ENCODE results near the gene MAF. TPM values are rescaled to one million over a fixed set of nuclear protein-coding genes. Genes with fewer than 3 reads are reported as not detected.

MAF gene
- total RNA-seq, 1 experiment from 2014 or later = 4.9 TPM

DNA sequence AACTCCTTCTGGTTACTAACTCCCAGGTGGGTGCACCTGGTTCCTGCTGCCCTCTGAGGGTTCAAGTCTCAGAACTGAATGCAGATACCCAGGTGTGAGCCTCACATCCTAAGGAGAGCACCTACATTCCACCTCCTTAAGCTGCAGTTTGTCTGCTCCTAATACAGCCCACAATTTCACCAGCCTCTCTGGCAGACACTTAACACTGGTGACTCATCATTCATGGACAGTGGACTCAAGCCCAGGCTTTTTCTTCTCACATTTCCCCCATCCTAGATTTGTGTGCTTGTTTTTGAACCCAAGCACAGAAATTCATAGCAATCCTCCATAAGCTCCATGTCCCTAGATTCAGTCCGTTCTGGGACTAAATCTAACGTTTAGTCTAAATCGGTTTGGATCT, 7.0 kb upstream of the MAF start:
- H4K5ac ChIP-seq (ENCODE audit: insufficient read length, low read depth, low read length) = no peak overlapping the region
- H3K9me3 ChIP-seq (ENCODE audit: control insufficient read depth, low read depth, low read length) = no peaks in the 10 kb centered on the region
- H2BK5ac ChIP-seq (ENCODE audit: insufficient read length, low read length) = no peak overlapping the region
- H2BK120ac ChIP-seq (ENCODE audit: low read depth, low read length, poor library complexity, severe bottlenecking) = no peak overlapping the region
- no peak overlapping the region for H3K18ac ChIP-seq (ENCODE audit: insufficient read length, low read depth, low read length)
- no peak overlapping the region for H3K4me3 Mint-ChIP-seq
- H3K9ac ChIP-seq (ENCODE audit: extremely low read depth, insufficient read length, low read length) = no peak overlapping the region
- no peaks in the 10 kb centered on the region for H3K36me3 Mint-ChIP-seq (ENCODE audit: insufficient read depth in 1 of 3, low read depth in 3 of 3)
- no peak overlapping the region for H3K4ac ChIP-seq (ENCODE audit: low read depth, low read length)
- H3T11ph ChIP-seq (ENCODE audit: low read length) = no peak overlapping the region
- DNase-seq = no peak
- H3K23ac ChIP-seq (ENCODE audit: insufficient read length, low read depth, low read length) = no peak overlapping the region
- H2BK20ac ChIP-seq (ENCODE audit: low read depth, low read length, poor library complexity, severe bottlenecking) = no peak overlapping the region
- H2AFZ ChIP-seq (ENCODE audit: low read length) = no peak overlapping the region
- TF ChIP-seq, protein P1, sequence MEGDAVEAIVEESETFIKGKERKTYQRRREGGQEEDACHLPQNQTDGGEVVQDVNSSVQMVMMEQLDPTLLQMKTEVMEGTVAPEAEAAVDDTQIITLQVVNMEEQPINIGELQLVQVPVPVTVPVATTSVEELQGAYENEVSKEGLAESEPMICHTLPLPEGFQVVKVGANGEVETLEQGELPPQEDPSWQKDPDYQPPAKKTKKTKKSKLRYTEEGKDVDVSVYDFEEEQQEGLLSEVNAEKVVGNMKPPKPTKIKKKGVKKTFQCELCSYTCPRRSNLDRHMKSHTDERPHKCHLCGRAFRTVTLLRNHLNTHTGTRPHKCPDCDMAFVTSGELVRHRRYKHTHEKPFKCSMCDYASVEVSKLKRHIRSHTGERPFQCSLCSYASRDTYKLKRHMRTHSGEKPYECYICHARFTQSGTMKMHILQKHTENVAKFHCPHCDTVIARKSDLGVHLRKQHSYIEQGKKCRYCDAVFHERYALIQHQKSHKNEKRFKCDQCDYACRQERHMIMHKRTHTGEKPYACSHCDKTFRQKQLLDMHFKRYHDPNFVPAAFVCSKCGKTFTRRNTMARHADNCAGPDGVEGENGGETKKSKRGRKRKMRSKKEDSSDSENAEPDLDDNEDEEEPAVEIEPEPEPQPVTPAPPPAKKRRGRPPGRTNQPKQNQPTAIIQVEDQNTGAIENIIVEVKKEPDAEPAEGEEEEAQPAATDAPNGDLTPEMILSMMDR (conservative IDR thresholded peaks at IDR 0.05) = no peak
- H3K27me3 ChIP-seq (ENCODE audit: insufficient read depth, low read length) = no peaks in the 10 kb centered on the region
- no peaks in the 10 kb centered on the region for H3K4me1 ChIP-seq (ENCODE audit: insufficient read depth, low read length)
- no peak overlapping the region for H3K4me2 ChIP-seq (ENCODE audit: insufficient read depth, insufficient read length, low read length)
- no peak overlapping the region for H3K27ac Mint-ChIP-seq
- H3K79me2 ChIP-seq (ENCODE audit: insufficient read depth, low read length) = no peaks in the 10 kb centered on the region
- no peak overlapping the region for H3K14ac ChIP-seq (ENCODE audit: insufficient read depth, low read length)
- no peaks in the 10 kb centered on the region for H4K20me1 ChIP-seq (ENCODE audit: control insufficient read depth, insufficient read depth, insufficient read length)
- H4K8ac ChIP-seq (replicated peaks; ENCODE audit: insufficient read length, low read depth, low read length) = no peak overlapping the region
- no peaks in the 10 kb centered on the region; the same call in 1 of the 2 replicates for H3K27me3 Mint-ChIP-seq (ENCODE audit: low read depth)
- no peaks in the 10 kb centered on the region for H3K23me2 ChIP-seq (ENCODE audit: insufficient read length, low read depth, low read length, poor library complexity, severe bottlenecking)
- no peak overlapping the region for H3K27ac ChIP-seq (ENCODE audit: insufficient read length, low read depth, low read length)
- H3K56ac ChIP-seq (ENCODE audit: insufficient read length, low read depth, low read length) = no peak overlapping the region
- no peak overlapping the region for H2BK12ac ChIP-seq (ENCODE audit: insufficient read length, low read depth, low read length)
- no peaks in the 10 kb centered on the region; a peak in 1 of 5 replicates for H3K9me3 Mint-ChIP-seq
- no peak overlapping the region for H2AK5ac ChIP-seq (ENCODE audit: insufficient read length, low read length)
- H2BK15ac ChIP-seq (ENCODE audit: low read depth, low read length) = no peak overlapping the region
- no peak overlapping the region for H4K91ac ChIP-seq (ENCODE audit: insufficient read length, low read depth, low read length)
- H3K79me1 ChIP-seq (ENCODE audit: insufficient read depth, low read depth, low read length, poor library complexity, severe bottlenecking) = no peaks in the 10 kb centered on the region
- peaks cover 4 to 5% of the 10 kb centered on the region in 2 experiments for H3K4me1 Mint-ChIP-seq
- WGBS (ENCODE audit: extremely low coverage, insufficient read length, low lambda C conversion rate) = no CpG with 5 or more reads among the region's 3 CpGs
